Measurements from ENCODE around the gene RAB32.
A peak's percentile ranks its signal among the peaks of the same experiment; 100 is the strongest.

Gene RAB32

DNA sequence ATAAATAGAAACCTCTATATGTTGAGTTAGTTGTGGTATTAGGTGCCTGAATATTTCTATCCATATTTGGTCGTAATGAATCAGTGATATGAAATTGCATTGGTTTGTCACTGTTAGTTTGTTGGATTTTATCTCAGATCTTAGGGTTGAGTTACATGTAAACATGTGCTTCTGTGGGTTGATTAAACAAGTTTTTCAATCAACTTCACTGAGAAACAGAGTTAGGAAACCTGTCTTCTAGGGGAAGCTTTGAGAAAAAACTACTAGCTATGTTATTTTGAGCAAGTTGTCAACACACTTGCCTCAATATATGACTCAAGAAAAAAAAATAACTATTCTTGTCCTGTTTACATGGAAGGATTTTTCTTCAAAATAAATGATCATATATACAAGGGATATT is 40.3 kb downstream of the RAB32 start:
- DNase-seq = no peak

DNA sequence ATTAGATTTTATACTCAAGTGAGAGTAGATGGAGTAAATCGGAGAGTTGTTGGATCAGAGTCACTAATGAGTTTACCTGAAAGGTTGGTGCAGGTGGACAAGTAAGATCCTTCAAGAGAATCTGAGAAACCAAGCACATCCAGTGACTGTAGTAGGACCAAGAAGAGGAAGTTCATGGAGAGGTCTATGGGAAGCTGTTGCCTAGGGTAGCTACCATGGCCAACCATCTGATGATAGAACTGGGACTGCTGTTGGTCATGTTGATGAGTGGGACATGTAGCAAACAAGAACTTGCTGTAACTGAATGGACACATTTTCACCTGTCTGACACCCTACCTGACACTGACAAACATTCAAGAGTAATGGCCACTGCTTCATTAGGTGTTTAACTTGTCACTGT is 43.8 kb downstream of the RAB32 start:
- no peak for DNase-seq

GRCh38 chr6:146590492-146590891 is 46.9 kb downstream of the RAB32 start:
- no peak for DNase-seq

- no peak for DNase-seq
Observed at GRCh38 chr6:146592451-146592850, 48.8 kb downstream of the RAB32 start.

DNA sequence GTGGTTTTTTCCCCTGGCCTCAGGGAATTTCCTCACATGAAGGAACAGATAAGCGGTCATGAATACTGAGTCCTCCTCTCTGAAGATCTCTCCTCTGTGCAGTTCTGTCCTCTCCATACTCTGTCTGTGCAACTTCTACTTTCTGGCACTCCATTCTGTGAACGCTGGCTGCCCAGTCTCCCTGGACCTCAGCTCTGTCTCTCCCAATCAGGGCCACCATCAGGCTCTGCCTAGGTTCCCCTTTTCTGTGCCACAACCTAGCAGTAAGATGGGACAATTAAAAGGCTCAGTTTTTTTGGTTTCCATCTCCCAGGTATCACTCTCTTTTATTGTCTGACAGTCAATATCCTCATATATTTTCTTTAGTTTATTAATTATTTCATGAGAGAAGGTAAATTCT is 50.4 kb downstream of the RAB32 start:
- no peak for DNase-seq

GRCh38 chr6:146594495-146594894 is 50.9 kb downstream of the RAB32 start:
- DNase-seq = no peak

DNA sequence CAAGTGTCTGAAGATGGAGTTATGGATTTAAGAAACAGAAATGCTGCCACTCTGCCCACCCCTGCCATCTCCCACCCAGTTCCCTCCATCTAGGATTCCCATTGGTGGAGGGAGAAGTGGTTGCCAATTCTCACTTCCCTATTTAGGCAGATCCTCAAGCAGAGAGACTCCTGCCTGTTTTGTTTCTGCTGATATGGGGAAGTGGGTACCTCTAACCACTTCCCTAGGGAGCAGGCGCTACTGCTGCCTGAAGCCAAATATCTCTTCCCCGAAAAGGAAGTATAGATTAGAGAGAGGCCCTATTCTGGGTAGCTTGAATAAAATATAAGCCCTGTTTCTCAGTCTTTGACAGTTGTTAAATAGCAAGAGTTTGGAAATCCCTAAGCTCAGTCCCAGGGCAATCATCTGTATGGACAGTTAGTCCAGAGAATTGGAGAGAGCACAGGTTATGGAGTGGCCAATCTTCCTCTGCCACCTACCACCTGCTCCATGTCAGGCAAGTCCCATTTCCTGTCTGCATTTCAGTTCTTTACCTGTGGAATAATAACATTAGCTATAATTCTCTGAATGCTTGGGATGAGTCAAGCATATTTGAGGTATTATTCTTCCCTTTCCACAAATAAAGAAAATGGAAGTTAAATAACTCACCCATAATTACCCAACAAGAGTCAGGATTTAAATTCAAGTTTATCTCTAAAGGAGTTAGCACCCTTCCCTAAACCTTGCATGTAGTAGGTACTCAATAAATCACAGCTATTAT is 52.5 kb downstream of the RAB32 start:
- no peak for DNase-seq

DNA sequence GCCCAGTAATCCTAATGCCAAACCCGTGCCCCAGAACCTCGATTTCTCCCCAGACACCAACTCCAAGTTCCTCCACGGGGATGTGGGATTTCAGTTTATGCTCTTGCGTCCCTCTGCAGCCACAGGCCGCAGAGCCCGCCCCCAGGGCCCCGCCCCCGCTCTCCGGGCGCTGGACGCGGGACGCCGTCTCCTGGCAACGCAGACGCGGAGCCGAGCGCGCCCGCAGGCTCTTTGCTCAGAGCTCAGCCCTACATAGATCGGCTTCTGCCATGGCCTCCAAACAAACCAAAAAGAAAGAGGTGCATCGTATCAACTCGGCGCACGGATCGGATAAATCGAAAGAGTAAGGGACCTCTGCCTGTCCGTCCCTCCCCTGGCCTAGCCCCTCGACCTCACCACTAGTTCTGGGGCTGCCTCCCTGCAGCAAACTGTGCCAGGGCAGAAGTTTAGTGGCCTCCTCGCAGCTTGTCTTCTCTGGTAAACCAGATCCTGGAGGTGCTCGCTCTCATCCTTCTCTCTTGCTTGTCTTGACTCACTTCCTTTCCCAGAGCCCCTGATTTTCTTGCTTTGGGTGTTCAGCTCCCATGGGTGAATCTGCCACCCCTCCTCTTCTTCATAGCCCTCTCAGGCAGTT is 55.3 kb downstream of the RAB32 start, which contains the start of gene ADGB:
Gene ADGB (plus strand): TSS at position 201 of the 634 bp plus-strand sequence. CDS start 69 bp downstream, at position 270.
- peak; percentile 4 to 8 for DNase-seq

DNA sequence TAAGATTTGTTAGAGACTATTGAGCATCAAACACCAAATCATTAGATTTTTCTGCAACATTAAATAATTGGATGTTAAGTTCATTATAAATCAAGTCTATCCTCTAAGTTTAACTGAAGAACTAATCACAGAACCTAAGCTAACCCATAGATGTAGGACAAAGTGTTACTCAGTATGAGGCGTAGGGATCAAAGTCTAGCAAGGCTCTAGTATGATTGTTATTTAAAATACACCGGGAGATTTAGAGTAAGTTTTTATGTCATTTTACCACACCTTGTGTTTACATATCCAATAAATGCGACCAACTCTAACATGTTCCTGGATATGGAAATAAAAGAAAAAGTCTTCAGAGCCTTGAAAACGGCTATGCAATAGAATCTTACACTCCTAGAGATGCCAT is 57.7 kb downstream of the RAB32 start:
- no peak for DNase-seq

DNA sequence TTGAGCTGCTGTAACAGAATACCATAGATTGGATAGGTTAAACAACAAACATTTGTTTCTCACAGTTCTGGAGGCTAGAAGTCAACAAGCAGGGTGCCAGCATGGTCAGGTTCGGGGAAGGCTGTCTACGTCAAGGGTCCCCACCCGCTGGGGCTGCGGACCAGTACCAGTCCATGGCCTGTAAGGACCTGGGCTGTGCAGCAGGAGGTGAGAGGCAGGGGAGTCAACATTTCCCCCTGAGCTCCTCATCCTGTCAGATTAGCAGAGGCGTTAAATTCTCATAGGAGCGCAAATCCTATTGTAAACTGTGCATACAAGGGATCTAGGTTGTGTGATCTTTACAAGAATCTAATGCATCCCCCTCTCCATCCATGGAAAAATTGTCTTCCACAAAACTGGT is 58.9 kb downstream of the RAB32 start:
- no peak for DNase-seq
